Vagina (tissue), 2 donors: ENCODE measurements around the gene GBGT1. TPM values are rescaled to one million over a fixed set of nuclear protein-coding genes. Genes with fewer than 3 reads are reported as not detected.

Experiments used
- DNase-seq, 2 donors: peaks; one replicate each; pipeline ENCODE4 v3.0.0-alpha.2; 2017; ENCODE audit errors: extremely low spot score in 2 of 2
- H3K27ac ChIP-seq: fragments of 200-600 bp; sonication (generic); one replicate; pipeline ENCODE4 v1.5.1; 2019
- H3K27me3 ChIP-seq: fragments of 200-600 bp; sonication (generic); one replicate; pipeline ENCODE4 v1.5.1; 2019
- H3K36me3 ChIP-seq, 2 donors: fragments of 200-600 bp; sonication (generic); one replicate each; pipeline ENCODE4 v1.5.1; 2017 to 2019
- H3K4me1 ChIP-seq: fragments of 200-600 bp; sonication (generic); one replicate; pipeline ENCODE4 v1.5.1; 2019
- H3K4me3 ChIP-seq, 2 donors: fragments of 200-600 bp; sonication (generic); 1 replicate in 1 of 2; 2 replicates in 1 of 2; pipeline ENCODE4 v1.5.1; 2016 to 2019
- H3K9me3 ChIP-seq: fragments of 200-600 bp; sonication (generic); one replicate; pipeline ENCODE4 v1.5.1; 2019
- CTCF ChIP-seq, 3 experiments: fragments of 450-650 bp in 2 of 3; fragments of 200-600 bp in 1 of 3; sonication (generic) in 1 of 3; IDR thresholded peaks; one replicate each; pipeline ENCODE4 v1.5.1; 2017 to 2019; ENCODE audit warnings: antibody characterized with exemption in 3 of 3, mild to moderate bottlenecking in 2 of 3, moderate library complexity in 2 of 3
- POLR2A ChIP-seq, 2 donors: fragments of 450-650 bp; IDR thresholded peaks; one replicate each; pipeline ENCODE4 v1.6.1; 2017; ENCODE audit warnings: antibody characterized with exemption in 2 of 2, mild to moderate bottlenecking in 2 of 2, moderate library complexity in 2 of 2
- POLR2AphosphoS5 ChIP-seq, 2 donors: sonication (generic); formaldehyde crosslinking; IDR thresholded peaks; one replicate each; pipeline ENCODE4 v1.9.0; 2017; ENCODE audit warnings: antibody characterized with exemption in 2 of 2, mild to moderate bottlenecking in 2 of 2, low read depth in 1 of 2; ENCODE audit not compliant: insufficient read depth in 1 of 2
- intact Hi-C: fragments of 100-400 bp; cut with DNase I; formaldehyde crosslinking; loops from one replicate; pipeline ENCODE4 v1.15.1; 2023
- total RNA-seq: library from RNA; depleted of rRNA; stranded (reverse); fragments of >200 nt; gene quantifications from one replicate; pipeline ENCODE4 v1.2.3, GENCODE V29; 2016

Gene GBGT1
- total RNA-seq, 1 donor from 2014 or later: 27.0 TPM

- H3K9me3 ChIP-seq: no peaks in the 10 kb centered on the region
- H3K27me3 ChIP-seq: no peaks in the 10 kb centered on the region
- H3K4me3 ChIP-seq: no peak overlapping the region
- no peak for DNase-seq
- peak overlapping the region; percentile 51 for H3K27ac ChIP-seq
- intact Hi-C loops: loop anchor here (10.0 kb wide), 1 partner anchor 108 kb away; the partner anchor contains the start of gene GTF3C5
- peaks cover 90% of the 10 kb centered on the region for H3K4me1 ChIP-seq
- no peak for TF ChIP-seq POLR2A (IDR thresholded peaks at IDR 0.05)
- no peak for TF ChIP-seq POLR2AphosphoS5 (IDR thresholded peaks at IDR 0.05; ENCODE audit: insufficient read depth in 1 of 2, low read depth in 1 of 2)
- peak in 1 of 3 experiments; percentile 5 for TF ChIP-seq CTCF (IDR thresholded peaks at IDR 0.05)
- H3K36me3 ChIP-seq: no peaks in the 10 kb centered on the region
Observed at GRCh38 chr9:133142684-133143622, 20.8 kb downstream of the GBGT1 start.

- no peaks in the 10 kb centered on the region for H3K36me3 ChIP-seq
- no peaks in the 10 kb centered on the region for H3K9me3 ChIP-seq
- intact Hi-C loops: loop anchor here (10.0 kb wide), 1 partner anchor 107 kb away; the partner anchor contains the start of gene GTF3C5
- H3K27me3 ChIP-seq: no peaks in the 10 kb centered on the region
- DNase-seq: no peak
- TF ChIP-seq POLR2A (IDR thresholded peaks at IDR 0.05) (no peak), CTCF (IDR thresholded peaks at IDR 0.05) (no peak), POLR2AphosphoS5 (IDR thresholded peaks at IDR 0.05; ENCODE audit: insufficient read depth in 1 of 2, low read depth in 1 of 2) (no peak)
- H3K27ac ChIP-seq: peak overlapping the region; percentile 51
- H3K4me3 ChIP-seq: no peak overlapping the region
- peaks cover 86% of the 10 kb centered on the region for H3K4me1 ChIP-seq
Observed at GRCh38 chr9:133141833-133142595, 21.7 kb downstream of the GBGT1 start.

GRCh38 chr9:133140606-133141005 is 23.1 kb downstream of the GBGT1 start:
- DNase-seq: no peak
- TF ChIP-seq POLR2A (IDR thresholded peaks at IDR 0.05) (no peak), POLR2AphosphoS5 (IDR thresholded peaks at IDR 0.05; ENCODE audit: insufficient read depth in 1 of 2, low read depth in 1 of 2) (no peak), CTCF (IDR thresholded peaks at IDR 0.05) (no peak)
- no peak overlapping the region for H3K4me3 ChIP-seq
- H3K27ac ChIP-seq: peak overlapping the region; percentile 44
- H3K4me1 ChIP-seq: peaks cover 86% of the 10 kb centered on the region
- no peaks in the 10 kb centered on the region for H3K36me3 ChIP-seq
- no peaks in the 10 kb centered on the region for H3K27me3 ChIP-seq
- intact Hi-C loops: loop anchor here (10.0 kb wide), 1 partner anchor 106 kb away; the partner anchor contains the start of gene GTF3C5
- no peaks in the 10 kb centered on the region for H3K9me3 ChIP-seq

GRCh38 chr9:133140174-133140505 is 23.6 kb downstream of the GBGT1 start:
- Histone ChIP-seq H3K9me3 (no peaks in the 10 kb centered on the region), H3K36me3 (no peaks in the 10 kb centered on the region), H3K4me3 (no peak overlapping the region), H3K27ac (peak overlapping the region; percentile 44), H3K4me1 (peaks cover 86% of the 10 kb centered on the region), H3K27me3 (no peaks in the 10 kb centered on the region)
- no peak for DNase-seq
- TF ChIP-seq CTCF (IDR thresholded peaks at IDR 0.05) (no peak), POLR2AphosphoS5 (IDR thresholded peaks at IDR 0.05; ENCODE audit: insufficient read depth in 1 of 2, low read depth in 1 of 2) (no peak), POLR2A (IDR thresholded peaks at IDR 0.05) (no peak)
- intact Hi-C loops: loop anchor here (10.0 kb wide), 1 partner anchor 105 kb away; the partner anchor contains the start of gene GTF3C5
